Upper lobe of right lung (tissue), 1 donor: ENCODE measurements around the gene MEGF8. TPM values are rescaled to one million over a fixed set of nuclear protein-coding genes. Genes with fewer than 3 reads are reported as not detected.
"Not testable (repeated sequence)": the region's sequence is repeated elsewhere in the genome, so short reads cannot be mapped to it uniquely, and the experiment has no call there.

Experiments used
- ATAC-seq: fragments of 200-7000 bp; cut with Tn5 transposase; one replicate; pipeline ENCODE4 v1.9.1; 2020; ENCODE audit warnings: mild to moderate bottlenecking, moderate library complexity
- DNase-seq: peaks from one replicate; pipeline ENCODE4 v3.0.0-alpha.2; 2020
- H3K27ac ChIP-seq: fragments of 200-600 bp; one replicate; pipeline ENCODE4 v1.8.0; 2022
- H3K27me3 ChIP-seq: fragments of 200-600 bp; one replicate; pipeline ENCODE4 v1.8.0; 2022; ENCODE audit warnings: mild to moderate bottlenecking
- H3K36me3 ChIP-seq: fragments of 200-600 bp; one replicate; pipeline ENCODE4 v1.8.0; 2022
- H3K4me1 ChIP-seq: fragments of 200-600 bp; one replicate; pipeline ENCODE4 v1.8.0; 2022
- H3K4me3 ChIP-seq: fragments of 200-600 bp; one replicate; pipeline ENCODE4 v1.8.0; 2022; ENCODE audit warnings: mild to moderate bottlenecking
- H3K9me3 ChIP-seq: fragments of 200-600 bp; one replicate; pipeline ENCODE4 v1.8.0; 2022
- CTCF ChIP-seq: fragments of 200-600 bp; IDR thresholded peaks from one replicate; pipeline ENCODE4 v1.8.0; 2022; ENCODE audit warnings: antibody characterized with exemption
- intact Hi-C: fragments of 100-400 bp; cut with DNase I; formaldehyde crosslinking; loops from one replicate; pipeline ENCODE4 v1.11.0; 2022
- total RNA-seq: library from RNA; stranded (reverse); fragmentation: NEBNext Ultra II Directional; extraction: Animal tissue kit (Norgen Biotek cat#: 25700); gene quantifications from one replicate; pipeline ENCODE4 v1.2.1, GENCODE V29; 2021
- donor health status: DM: no; HTN: yes; CAD: no; lungs with severe emphysema.

MEGF8 gene
- total RNA-seq, 1 donor from 2014 or later = 18.4 TPM

- no peaks in the 10 kb centered on the region for H3K9me3 ChIP-seq
- H3K36me3 ChIP-seq = no peaks in the 10 kb centered on the region
- H3K27ac ChIP-seq = no peak overlapping the region
- ATAC-seq = no peak
- H3K4me3 ChIP-seq = no peak overlapping the region
- TF ChIP-seq CTCF = no peak
- H3K27me3 ChIP-seq = no peaks in the 10 kb centered on the region
- no peak for DNase-seq
- intact Hi-C loops = no loop called here
- peaks cover 11% of the 10 kb centered on the region for H3K4me1 ChIP-seq
Observed at GRCh38 chr19:42330241-42330711, 4.8 kb downstream of the MEGF8 start.

GRCh38 chr19:42331333-42331732, 5.9 kb downstream of the MEGF8 start:
- H3K4me1 ChIP-seq, H3K27me3 ChIP-seq, H3K27ac ChIP-seq, intact Hi-C loops, DNase-seq, H3K36me3 ChIP-seq, H3K9me3 ChIP-seq, H3K4me3 ChIP-seq, ATAC-seq: not testable (repeated sequence)

GRCh38 chr19:42332059-42332458, 6.6 kb downstream of the MEGF8 start:
- H3K27ac ChIP-seq = no peak overlapping the region
- H3K4me1 ChIP-seq = no peaks in the 10 kb centered on the region
- H3K4me3 ChIP-seq = no peak overlapping the region
- no peaks in the 10 kb centered on the region for H3K27me3 ChIP-seq
- no peak for TF ChIP-seq CTCF
- H3K9me3 ChIP-seq = no peaks in the 10 kb centered on the region
- peaks cover 11% of the 10 kb centered on the region for H3K36me3 ChIP-seq
- intact Hi-C loops = no loop called here
- no peak for ATAC-seq
- no peak for DNase-seq

- Histone ChIP-seq H3K27ac (no peak overlapping the region), H3K4me1 (no peaks in the 10 kb centered on the region), H3K4me3 (no peak overlapping the region), H3K36me3 (peaks cover 11% of the 10 kb centered on the region), H3K27me3 (no peaks in the 10 kb centered on the region), H3K9me3 (no peaks in the 10 kb centered on the region)
- ATAC-seq = no peak
- no peak for DNase-seq
- TF ChIP-seq CTCF = no peak
- intact Hi-C loops = no loop called here
Observed at GRCh38 chr19:42333018-42333417, 7.6 kb downstream of the MEGF8 start.

GRCh38 chr19:42333975-42334696, 8.7 kb downstream of the MEGF8 start:
- Histone ChIP-seq H3K27me3 (no peaks in the 10 kb centered on the region), H3K36me3 (peaks cover 11% of the 10 kb centered on the region), H3K4me3 (no peak overlapping the region), H3K27ac (no peak overlapping the region), H3K9me3 (no peaks in the 10 kb centered on the region), H3K4me1 (no peaks in the 10 kb centered on the region)
- no peak for TF ChIP-seq CTCF
- ATAC-seq = no peak
- DNase-seq = no peak
- intact Hi-C loops = no loop called here

GRCh38 chr19:42334697-42335373, 9.4 kb downstream of the MEGF8 start:
- peaks cover 11% of the 10 kb centered on the region for H3K36me3 ChIP-seq
- H3K4me3 ChIP-seq = no peak overlapping the region
- H3K27me3 ChIP-seq = no peaks in the 10 kb centered on the region
- ATAC-seq (no peak), DNase-seq (no peak)
- TF ChIP-seq CTCF = no peak
- no peaks in the 10 kb centered on the region for H3K4me1 ChIP-seq
- no peak overlapping the region for H3K27ac ChIP-seq
- no peaks in the 10 kb centered on the region for H3K9me3 ChIP-seq
- intact Hi-C loops = no loop called here
